GM12873 (cell line): ENCODE measurements around the gene ANTKMT.

Experiments
- CTCF ChIP-seq: IDR thresholded peaks from 2 replicates; pipeline ENCODE4 v1.5.1; 2012; ENCODE audit warnings: low read depth, mild to moderate bottlenecking, moderate library complexity, low read length, control low read depth; ENCODE audit not compliant: insufficient read depth; ENCODE audit errors: missing control alignments

Gene ANTKMT

GRCh38 chr16:728890-729744, 8.2 kb downstream of the ANTKMT start:
- no peak for TF ChIP-seq CTCF

GRCh38 chr16:729768-730665, 9.1 kb downstream of the ANTKMT start:
- no peak for TF ChIP-seq CTCF

- no peak for TF ChIP-seq CTCF
Measured at GRCh38 chr16:730666-731509, 9.9 kb downstream of the ANTKMT start.

GRCh38 chr16:732332-732731, 11.4 kb downstream of the ANTKMT start:
- no peak for TF ChIP-seq CTCF

GRCh38 chr16:732936-733335, 12.0 kb downstream of the ANTKMT start:
- no peak for TF ChIP-seq CTCF

GRCh38 chr16:733382-734207, 12.6 kb downstream of the ANTKMT start:
- peak; percentile 46 for TF ChIP-seq CTCF
